GM13976 (cell line): ENCODE measurements around the gene ZDHHC3.

Experiments
- DNase-seq: peaks from one replicate; pipeline ENCODE4 v3.0.0; 2012; ENCODE audit warnings: low spot score
- CTCF ChIP-seq: IDR thresholded peaks from 2 replicates; pipeline ENCODE4 v1.5.1; 2012; ENCODE audit warnings: borderline replicate concordance, mild to moderate bottlenecking; ENCODE audit not compliant: insufficient read depth; ENCODE audit errors: extremely low read depth, missing control alignments, control extremely low read depth
- in situ Hi-C: fragments of 300-500 bp; cut with MboI; formaldehyde crosslinking; loops from one replicate; pipeline ENCODE4 v1.12.0; 2022; ENCODE audit warnings: low sequenced_read_pairs, mixed read lengths, inconsistent platforms; ENCODE audit not compliant: unreplicated experiment

The ZDHHC3 gene, protein sequence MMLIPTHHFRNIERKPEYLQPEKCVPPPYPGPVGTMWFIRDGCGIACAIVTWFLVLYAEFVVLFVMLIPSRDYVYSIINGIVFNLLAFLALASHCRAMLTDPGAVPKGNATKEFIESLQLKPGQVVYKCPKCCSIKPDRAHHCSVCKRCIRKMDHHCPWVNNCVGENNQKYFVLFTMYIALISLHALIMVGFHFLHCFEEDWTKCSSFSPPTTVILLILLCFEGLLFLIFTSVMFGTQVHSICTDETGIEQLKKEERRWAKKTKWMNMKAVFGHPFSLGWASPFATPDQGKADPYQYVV

DNA sequence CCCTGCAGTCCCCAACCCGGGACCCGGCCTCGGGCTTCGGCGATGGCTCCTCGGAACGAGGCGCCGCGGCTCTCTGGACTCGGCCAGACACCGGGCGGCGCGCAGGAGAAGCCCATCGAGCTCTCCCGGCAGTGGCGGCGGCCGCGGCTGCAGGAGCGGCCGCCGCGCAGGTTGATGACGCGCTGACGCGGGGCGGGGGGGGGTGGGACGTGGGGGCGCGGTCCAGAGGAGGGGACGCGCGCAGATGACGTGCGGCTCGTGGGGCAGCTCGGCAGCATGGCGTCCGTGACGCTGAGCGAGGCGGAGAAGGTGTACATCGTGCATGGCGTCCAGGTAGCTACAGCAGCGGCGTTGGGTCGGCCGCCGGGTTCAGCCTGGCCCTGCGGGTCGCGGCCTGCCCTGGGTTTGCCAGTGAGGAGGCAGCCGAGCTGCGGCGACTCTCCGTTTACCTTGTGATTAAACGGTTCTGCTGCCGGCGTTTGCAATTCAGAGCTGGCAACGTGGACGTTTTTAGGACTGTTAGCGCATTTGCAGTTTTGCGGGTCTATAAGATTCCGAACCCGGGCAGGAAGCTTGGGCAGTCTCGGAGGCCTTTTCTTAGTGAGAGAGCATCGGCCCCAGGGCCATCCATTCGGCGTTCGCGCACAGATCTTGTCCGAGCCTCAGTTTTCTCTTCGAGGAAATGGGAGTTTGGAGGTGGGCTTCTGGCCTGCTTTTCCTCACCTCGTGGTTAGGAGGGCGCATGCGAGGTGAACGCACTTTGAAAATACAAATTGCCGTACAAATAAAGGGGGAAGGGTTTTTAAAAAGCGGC is at the start of gene ZDHHC3, which contains the start of gene EXOSC7:
Gene ZDHHC3 (minus strand): TSS at position 173 of the 814 bp plus-strand sequence. CDS start 16,738 bp downstream, outside the sequence.
Gene EXOSC7 (plus strand): TSS at position 243 of the 814 bp plus-strand sequence. CDS start 34 bp downstream, at position 277.
- peak; percentile 96 for DNase-seq
- TF ChIP-seq CTCF = no peak
- in situ Hi-C loops = no loop called here

GRCh38 chr3:45024542-45025255 is 48.7 kb upstream of the ZDHHC3 start:
- in situ Hi-C loops = loop anchor here (25.0 kb wide), 1 partner anchor 638 kb away; no protein-coding TSS in a partner anchor
- TF ChIP-seq CTCF = no peak
- no peak for DNase-seq

- no peak for TF ChIP-seq CTCF
- DNase-seq = no peak
- in situ Hi-C loops = no loop called here
Measured at GRCh38 chr3:45023675-45024074, 47.7 kb upstream of the ZDHHC3 start.

DNA sequence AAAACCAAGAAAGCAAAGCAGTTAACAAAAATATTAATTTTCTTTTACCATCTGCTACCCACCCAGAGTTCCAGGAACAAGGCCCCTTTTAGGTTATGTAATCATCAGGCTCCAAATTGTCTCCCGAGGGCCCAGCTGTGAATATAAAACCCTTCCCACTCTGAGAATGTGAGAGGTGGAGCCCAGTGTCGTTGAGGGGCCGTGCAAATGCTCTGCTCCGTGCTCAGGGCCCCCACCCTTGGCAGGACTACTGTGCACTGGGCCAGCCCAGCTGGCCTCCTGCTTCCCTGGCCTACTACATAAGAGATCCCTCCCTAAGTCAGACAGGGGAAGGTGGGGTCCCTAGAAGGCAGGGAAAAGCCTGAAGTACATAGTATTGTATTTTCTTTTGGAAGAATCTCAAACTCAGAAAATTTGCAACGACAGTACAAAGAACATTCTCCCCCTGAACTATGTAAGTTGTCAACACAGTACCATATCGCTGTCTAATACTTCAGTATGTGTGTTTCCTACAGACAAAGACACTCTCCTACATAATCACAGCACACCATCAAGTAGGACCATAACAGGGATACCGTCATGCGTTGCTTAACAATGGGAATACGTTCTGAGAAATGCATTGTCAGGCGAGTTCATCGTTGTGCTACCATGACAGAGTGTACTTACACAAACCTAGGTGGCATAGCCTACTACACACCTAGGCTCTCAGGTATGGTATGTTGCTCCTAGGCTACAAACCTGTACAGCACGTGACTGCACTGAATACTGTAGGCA is 45.7 kb upstream of the ZDHHC3 start:
- TF ChIP-seq CTCF = no peak
- in situ Hi-C loops = no loop called here
- DNase-seq = no peak

GRCh38 chr3:45020534-45020933 is 44.6 kb upstream of the ZDHHC3 start:
- DNase-seq = no peak
- in situ Hi-C loops = no loop called here
- no peak for TF ChIP-seq CTCF
